H9 (cell line): ENCODE data around the gene ATP6V0A4. TPM values are rescaled to one million over a fixed set of nuclear protein-coding genes. Genes with fewer than 3 reads are reported as not detected.

Experiments used
- DNase-seq: peaks from one replicate; pipeline ENCODE4 v3.0.0-alpha.2; 2017
- H2AFZ ChIP-seq: one replicate; pipeline ENCODE4 v1.6.1; 2013; ENCODE audit warnings: mild to moderate bottlenecking, low read length, control low read depth, moderate library complexity
- H2AK5ac ChIP-seq: 2 replicates; pipeline ENCODE4 v1.6.1; 2013; ENCODE audit warnings: low read length, control low read depth, mixed read lengths; ENCODE audit not compliant: insufficient read length
- H2BK120ac ChIP-seq: one replicate; pipeline ENCODE4 v1.6.1; 2013; ENCODE audit warnings: low read depth, mild to moderate bottlenecking, low read length, control low read depth, inconsistent platforms; ENCODE audit not compliant: poor library complexity, severe bottlenecking
- H2BK12ac ChIP-seq: 2 replicates; pipeline ENCODE4 v1.6.1; 2013; ENCODE audit warnings: low read length, control low read depth, mixed read lengths, low read depth; ENCODE audit not compliant: insufficient read length
- H2BK15ac ChIP-seq: 2 replicates; pipeline ENCODE4 v1.6.1; 2013; ENCODE audit warnings: low read depth, low read length, control low read depth
- H2BK20ac ChIP-seq: one replicate; pipeline ENCODE4 v1.6.1; 2013; ENCODE audit warnings: low read depth, mild to moderate bottlenecking, low read length, control low read depth, inconsistent platforms; ENCODE audit not compliant: poor library complexity, severe bottlenecking
- H2BK5ac ChIP-seq: 2 replicates; pipeline ENCODE4 v1.6.1; 2013; ENCODE audit warnings: low read length, control low read depth, mixed read lengths; ENCODE audit not compliant: insufficient read length
- H3K14ac ChIP-seq: 2 replicates; pipeline ENCODE4 v1.6.1; 2013; ENCODE audit warnings: low read length, control low read depth; ENCODE audit not compliant: insufficient read depth
- H3K18ac ChIP-seq: 2 replicates; pipeline ENCODE4 v1.6.1; 2013; ENCODE audit warnings: low read depth, mild to moderate bottlenecking, mixed read lengths, low read length, control low read depth; ENCODE audit not compliant: insufficient read length
- H3K23ac ChIP-seq: 2 replicates; pipeline ENCODE4 v1.6.1; 2013; ENCODE audit warnings: low read length, control low read depth, mixed read lengths, low read depth; ENCODE audit not compliant: insufficient read length
- H3K23me2 ChIP-seq: 2 replicates; pipeline ENCODE4 v1.6.1; 2013; ENCODE audit warnings: low read depth, mild to moderate bottlenecking, mixed read lengths, low read length, control low read depth; ENCODE audit not compliant: insufficient read length, poor library complexity, severe bottlenecking
- H3K27ac ChIP-seq: 2 replicates; pipeline ENCODE4 v1.5.1; 2013; ENCODE audit warnings: low read length, control low read depth, mixed read lengths, low read depth; ENCODE audit not compliant: insufficient read length
- H3K27me3 ChIP-seq: 2 replicates; pipeline ENCODE4 v1.6.1; 2013; ENCODE audit warnings: low read length, control low read depth, inconsistent platforms; ENCODE audit not compliant: insufficient read depth
- H3K4ac ChIP-seq: 2 replicates; pipeline ENCODE4 v1.6.1; 2013; ENCODE audit warnings: low read depth, mild to moderate bottlenecking, control low read depth, inconsistent platforms, low read length, moderate library complexity
- H3K4me1 ChIP-seq: 2 replicates; pipeline ENCODE4 v1.6.1; 2013; ENCODE audit warnings: low read length, control low read depth, inconsistent platforms; ENCODE audit not compliant: insufficient read depth
- H3K4me2 ChIP-seq: 2 replicates; pipeline ENCODE4 v1.6.1; 2013; ENCODE audit warnings: low read length, control low read depth, mixed read lengths; ENCODE audit not compliant: insufficient read length, insufficient read depth
- H3K56ac ChIP-seq: 2 replicates; pipeline ENCODE4 v1.6.1; 2013; ENCODE audit warnings: low read depth, mild to moderate bottlenecking, mixed read lengths, low read length, control low read depth; ENCODE audit not compliant: insufficient read length
- H3K79me1 ChIP-seq: 2 replicates; pipeline ENCODE4 v1.6.1; 2013; ENCODE audit warnings: low read depth, mild to moderate bottlenecking, moderate library complexity, low read length, control low read depth, inconsistent platforms; ENCODE audit not compliant: insufficient read depth, poor library complexity, severe bottlenecking
- H3K79me2 ChIP-seq: 2 replicates; pipeline ENCODE4 v1.6.1; 2013; ENCODE audit warnings: low read length, control low read depth, inconsistent platforms; ENCODE audit not compliant: insufficient read depth
- H3K9ac ChIP-seq: 2 replicates; pipeline ENCODE4 v1.6.1; 2013; ENCODE audit warnings: low read length, control low read depth, mixed read lengths; ENCODE audit not compliant: insufficient read length; ENCODE audit errors: extremely low read depth
- H3K9me3 ChIP-seq: one replicate; pipeline ENCODE4 v1.6.1; 2013; ENCODE audit warnings: low read depth, low read length, inconsistent platforms; ENCODE audit not compliant: control insufficient read depth
- H3T11ph ChIP-seq: one replicate; pipeline ENCODE4 v1.6.1; 2013; ENCODE audit warnings: mild to moderate bottlenecking, low read length, control low read depth, inconsistent platforms
- H4K20me1 ChIP-seq: one replicate; pipeline ENCODE4 v1.6.1; 2013; ENCODE audit not compliant: control insufficient read depth, insufficient read length, insufficient read depth
- H4K5ac ChIP-seq: 2 replicates; pipeline ENCODE4 v1.6.1; 2013; ENCODE audit warnings: low read depth, mild to moderate bottlenecking, mixed read lengths, low read length, control low read depth; ENCODE audit not compliant: insufficient read length
- H4K8ac ChIP-seq: replicated peaks from 2 replicates; pipeline ENCODE4 v1.6.1; 2013; ENCODE audit warnings: low read length, control low read depth, mixed read lengths, low read depth; ENCODE audit not compliant: insufficient read length
- H4K91ac ChIP-seq: 2 replicates; pipeline ENCODE4 v1.6.1; 2013; ENCODE audit warnings: low read depth, mild to moderate bottlenecking, moderate library complexity, mixed read lengths, low read length, control low read depth; ENCODE audit not compliant: insufficient read length
- H3K27ac Mint-ChIP-seq, 3 experiments: 2 replicates in 2 of 3; 3 replicates in 1 of 3; pipeline ENCODE4 v1.8.0; 2020 to 2021; ENCODE audit warnings: mixed read lengths in 3 of 3, mild to moderate bottlenecking in 1 of 3, moderate library complexity in 1 of 3
- H3K27me3 Mint-ChIP-seq: 2 replicates; pipeline ENCODE4 v1.8.0; 2021; ENCODE audit warnings: low read depth, mild to moderate bottlenecking, moderate library complexity, mixed read lengths
- H3K36me3 Mint-ChIP-seq, 3 experiments: 2 replicates in 2 of 3; 3 replicates in 1 of 3; pipeline ENCODE4 v1.8.0; 2020 to 2021; ENCODE audit warnings: low read depth in 3 of 3, mixed read lengths in 3 of 3; ENCODE audit not compliant: insufficient read depth in 1 of 3
- H3K4me1 Mint-ChIP-seq, 2 experiments: 2 replicates each; pipeline ENCODE4 v1.8.0; 2020; ENCODE audit warnings: mixed read lengths in 2 of 2
- H3K4me3 Mint-ChIP-seq, 2 experiments: 2 replicates in 1 of 2; 3 replicates in 1 of 2; pipeline ENCODE4 v1.8.0; 2020 to 2021; ENCODE audit warnings: mild to moderate bottlenecking in 2 of 2, mixed read lengths in 2 of 2, moderate library complexity in 1 of 2
- H3K9me3 Mint-ChIP-seq, 2 experiments: 2 replicates in 1 of 2; 3 replicates in 1 of 2; pipeline ENCODE4 v1.8.0; 2020; ENCODE audit warnings: mild to moderate bottlenecking in 2 of 2, mixed read lengths in 2 of 2, moderate library complexity in 1 of 2
- WGBS: extraction: QIAGEN DNeasy Blood & Tissue Kit; methylation state at CpG from one replicate; pipeline ENCODE4 v1.1.7; 2013; ENCODE audit warnings: missing lambda C conversion rate, low lambda C conversion rate, mixed read lengths; ENCODE audit not compliant: insufficient read length; ENCODE audit errors: extremely low coverage; 5-methylcytosine and 5-hydroxymethylcytosine counted together
- total RNA-seq: library from RNA; stranded (reverse); gene quantifications from 2 replicates; pipeline ENCODE4 v1.2.1, GENCODE V29; 2021
- TF ChIP-seq, protein P1 (sequence below): fragments of 200-600 bp; sonication (generic); conservative IDR thresholded peaks from 3 replicates; pipeline ENCODE4 v1.8.0; 2021; ENCODE audit warnings: antibody characterized with exemption, mild to moderate bottlenecking

The ATP6V0A4 gene
- total RNA-seq, 1 experiment from 2014 or later = 0.79 TPM

GRCh38 chr7:138716889-138717288 lies 81.1 kb downstream of the ATP6V0A4 start:
- Histone ChIP-seq H3K4me1 (no peaks in the 10 kb centered on the region; the same call in 1 of the 2 replicates), H2AK5ac (no peak overlapping the region), H3K23ac (no peak overlapping the region), H3K4ac (no peak overlapping the region), H2BK5ac (no peak overlapping the region), H4K5ac (no peak overlapping the region), H3K27ac (no peak overlapping the region), H3K56ac (no peak overlapping the region), H4K8ac (no peak overlapping the region), H2BK15ac (no peak overlapping the region), H3K23me2 (no peaks in the 10 kb centered on the region), H4K20me1 (no peaks in the 10 kb centered on the region), H2BK120ac (no peak overlapping the region), H3K9me3 (no peaks in the 10 kb centered on the region), H3K14ac (no peak overlapping the region), H3T11ph (no peak overlapping the region), H4K91ac (no peak overlapping the region), H3K27me3 (no peaks in the 10 kb centered on the region), H2AFZ (no peak overlapping the region), H3K18ac (no peak overlapping the region), H2BK20ac (no peak overlapping the region), H3K9ac (no peak overlapping the region), H3K4me2 (no peak overlapping the region), H3K79me2 (no peaks in the 10 kb centered on the region), H2BK12ac (no peak overlapping the region), H3K79me1 (no peaks in the 10 kb centered on the region)
- TF ChIP-seq, protein P1, sequence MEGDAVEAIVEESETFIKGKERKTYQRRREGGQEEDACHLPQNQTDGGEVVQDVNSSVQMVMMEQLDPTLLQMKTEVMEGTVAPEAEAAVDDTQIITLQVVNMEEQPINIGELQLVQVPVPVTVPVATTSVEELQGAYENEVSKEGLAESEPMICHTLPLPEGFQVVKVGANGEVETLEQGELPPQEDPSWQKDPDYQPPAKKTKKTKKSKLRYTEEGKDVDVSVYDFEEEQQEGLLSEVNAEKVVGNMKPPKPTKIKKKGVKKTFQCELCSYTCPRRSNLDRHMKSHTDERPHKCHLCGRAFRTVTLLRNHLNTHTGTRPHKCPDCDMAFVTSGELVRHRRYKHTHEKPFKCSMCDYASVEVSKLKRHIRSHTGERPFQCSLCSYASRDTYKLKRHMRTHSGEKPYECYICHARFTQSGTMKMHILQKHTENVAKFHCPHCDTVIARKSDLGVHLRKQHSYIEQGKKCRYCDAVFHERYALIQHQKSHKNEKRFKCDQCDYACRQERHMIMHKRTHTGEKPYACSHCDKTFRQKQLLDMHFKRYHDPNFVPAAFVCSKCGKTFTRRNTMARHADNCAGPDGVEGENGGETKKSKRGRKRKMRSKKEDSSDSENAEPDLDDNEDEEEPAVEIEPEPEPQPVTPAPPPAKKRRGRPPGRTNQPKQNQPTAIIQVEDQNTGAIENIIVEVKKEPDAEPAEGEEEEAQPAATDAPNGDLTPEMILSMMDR = no peak
- DNase-seq = no peak
- H3K27me3 Mint-ChIP-seq = no peaks in the 10 kb centered on the region; the same call in 1 of the 2 replicates
- no peak overlapping the region for H3K4me3 Mint-ChIP-seq
- H3K4me1 Mint-ChIP-seq = peaks cover 8 to 13% of the 10 kb centered on the region in 2 experiments
- H3K9me3 Mint-ChIP-seq = no peaks in the 10 kb centered on the region
- H3K36me3 Mint-ChIP-seq = no peaks in the 10 kb centered on the region
- no peak overlapping the region; a peak in 1 of 7 replicates for H3K27ac Mint-ChIP-seq
- WGBS = no CpG with 5 or more reads among the region's 7 CpGs
